IMR-90 (cell line): ENCODE measurements around the gene IGSF3. TPM values are rescaled to one million over a fixed set of nuclear protein-coding genes. Genes with fewer than 3 reads are reported as not detected.
"Not testable (repeated sequence)": the region's sequence is repeated elsewhere in the genome, so short reads cannot be mapped to it uniquely, and the experiment has no call there.

Source experiments
- ATAC-seq: fragments of 200-7000 bp; cut with Tn5 transposase; 2 replicates; pipeline ENCODE4 v1.9.1; 2020; ENCODE audit warnings: low read depth, mild to moderate bottlenecking, moderate library complexity
- BruUV-seq: library from RNA; stranded (reverse); fragments of 400-500 nt; replicated peaks from 2 replicates; lab custom pipeline; 2021; lab: Mats Ljungman, UMichigan
- CTCF ChIA-PET: fragments of 300-600 bp; formaldehyde crosslinking; extraction: SDS; loops from one replicate; lab custom pipeline; 2021; ENCODE audit warnings: antibody characterized with exemption; lab: Yijun Ruan, JAX
- POLR2A ChIA-PET: fragments of 300-600 bp; sonication (Branson Sonifier 250); formaldehyde crosslinking; loops from one replicate; lab custom pipeline; 2022; ENCODE audit warnings: antibody characterized with exemption; ENCODE audit not compliant: unreplicated experiment; lab: Charles Lee
- DNase-seq: peaks from one replicate; pipeline ENCODE4 v3.0.0; 2013
- H2AFZ ChIP-seq: replicated peaks from 2 replicates; pipeline ENCODE3; 2013; ENCODE audit warnings: low read length, mild to moderate bottlenecking; ENCODE audit not compliant: poor library complexity
- H2AK5ac ChIP-seq: 2 replicates; pipeline ENCODE4 v1.6.1; 2013; ENCODE audit warnings: low read depth, low read length, inconsistent platforms
- H2AK9ac ChIP-seq: replicated peaks from 2 replicates; pipeline ENCODE3; 2013; ENCODE audit warnings: mild to moderate bottlenecking, low read depth, low read length, moderate library complexity; ENCODE audit not compliant: poor library complexity
- H2BK120ac ChIP-seq: 2 replicates; pipeline ENCODE4 v1.6.1; 2013; ENCODE audit warnings: low read depth, low read length, inconsistent platforms
- H2BK15ac ChIP-seq: 3 replicates; pipeline ENCODE4 v1.6.1; 2013; ENCODE audit warnings: low read depth, low read length, inconsistent platforms
- H2BK20ac ChIP-seq: 2 replicates; pipeline ENCODE4 v1.6.1; 2013; ENCODE audit warnings: low read depth, mild to moderate bottlenecking, inconsistent platforms, low read length, moderate library complexity
- H2BK5ac ChIP-seq: 2 replicates; pipeline ENCODE4 v1.6.1; 2013; ENCODE audit warnings: mild to moderate bottlenecking, low read depth, low read length, inconsistent platforms; ENCODE audit not compliant: poor library complexity, severe bottlenecking
- H3K14ac ChIP-seq: replicated peaks from 2 replicates; pipeline ENCODE4 v1.6.1; 2013; ENCODE audit warnings: low read depth, low read length, inconsistent platforms
- H3K18ac ChIP-seq: 2 replicates; pipeline ENCODE4 v1.6.1; 2013; ENCODE audit warnings: low read depth, low read length, control low read depth
- H3K23ac ChIP-seq: 2 replicates; pipeline ENCODE4 v1.6.1; 2013; ENCODE audit warnings: low read depth, low read length, inconsistent platforms
- H3K27ac ChIP-seq: 2 replicates; pipeline ENCODE4 v1.5.1; 2013; ENCODE audit warnings: mild to moderate bottlenecking, control low read depth, low read length; ENCODE audit not compliant: insufficient read depth
- H3K27me3 ChIP-seq: 2 replicates; pipeline ENCODE4 v1.6.1; 2013; ENCODE audit warnings: low read length; ENCODE audit not compliant: control insufficient read depth, insufficient read depth
- H3K36me3 ChIP-seq: 2 replicates; pipeline ENCODE4 v1.6.1; 2013; ENCODE audit warnings: low read length, mixed read lengths; ENCODE audit not compliant: control insufficient read depth, insufficient read depth
- H3K4ac ChIP-seq: 2 replicates; pipeline ENCODE4 v1.6.1; 2013; ENCODE audit warnings: low read depth, low read length, inconsistent platforms
- H3K4me1 ChIP-seq: 2 replicates; pipeline ENCODE4 v1.6.1; 2013; ENCODE audit warnings: low read length, mixed read lengths; ENCODE audit not compliant: control insufficient read depth, insufficient read depth
- H3K4me2 ChIP-seq: 2 replicates; pipeline ENCODE4 v1.6.1; 2013; ENCODE audit warnings: low read depth, mild to moderate bottlenecking, control low read depth, low read length, moderate library complexity
- H3K4me3 ChIP-seq: 2 replicates; pipeline ENCODE4 v1.5.1; 2013; ENCODE audit warnings: low read depth, mild to moderate bottlenecking, control low read depth, low read length, moderate library complexity; ENCODE audit not compliant: insufficient read depth
- H3K56ac ChIP-seq: 2 replicates; pipeline ENCODE4 v1.6.1; 2013; ENCODE audit warnings: low read length, inconsistent platforms; ENCODE audit not compliant: insufficient read depth; ENCODE audit errors: extremely low read depth
- H3K79me1 ChIP-seq, 2 experiments: 2 replicates each; pipeline ENCODE4 v1.6.1; 2013; ENCODE audit warnings: low read length in 2 of 2, inconsistent platforms in 1 of 2, low read depth in 1 of 2
- H3K9ac ChIP-seq: 2 replicates; pipeline ENCODE4 v1.6.1; 2013; ENCODE audit warnings: low read depth, low read length, control low read depth
- H3K9me1 ChIP-seq: 2 replicates; pipeline ENCODE4 v1.6.1; 2013; ENCODE audit warnings: low read length, inconsistent platforms; ENCODE audit not compliant: insufficient read depth
- H3K9me3 ChIP-seq: 2 replicates; pipeline ENCODE4 v1.6.1; 2013; ENCODE audit warnings: low read length; ENCODE audit not compliant: control insufficient read depth, insufficient read depth
- H4K20me1 ChIP-seq: 2 replicates; pipeline ENCODE4 v1.6.1; 2013; ENCODE audit warnings: low read length, inconsistent platforms; ENCODE audit not compliant: insufficient read depth
- H4K5ac ChIP-seq: 2 replicates; pipeline ENCODE4 v1.6.1; 2013; ENCODE audit warnings: mild to moderate bottlenecking, low read depth, low read length, control low read depth
- H4K8ac ChIP-seq, 2 experiments: 2 replicates each; pipeline ENCODE4 v1.6.1; 2013; ENCODE audit warnings: low read depth in 2 of 2, low read length in 2 of 2, control low read depth in 1 of 2, inconsistent platforms in 1 of 2
- H4K91ac ChIP-seq: 2 replicates; pipeline ENCODE4 v1.6.1; 2013; ENCODE audit warnings: low read depth, low read length, inconsistent platforms; ENCODE audit not compliant: insufficient read depth
- WGBS, 2 experiments: methylation state at CpG; one replicate each; pipeline versions ENCODE4 v1.1.5 to v1.1.7; 2013; ENCODE audit warnings: missing lambda C conversion rate in 2 of 2; ENCODE audit not compliant: insufficient read length in 1 of 2; ENCODE audit errors: extremely low coverage in 2 of 2; 5-methylcytosine and 5-hydroxymethylcytosine counted together
- dilution Hi-C: fragments of 300-500 bp; cut with HindIII; formaldehyde crosslinking; loops from one replicate; pipeline ENCODE4 v1.14.3; 2018; ENCODE audit warnings: low sequenced_read_pairs; ENCODE audit not compliant: unreplicated experiment
- in situ Hi-C: fragments of 300-500 bp; cut with MboI; formaldehyde crosslinking; loops from 3 replicates; pipeline ENCODE4 v1.14.3; 2019; ENCODE audit warnings: low sequenced_read_pairs, inconsistent platforms, mixed read lengths
- intact Hi-C: fragments of 100-400 bp; cut with micrococcal nuclease; formaldehyde crosslinking; loops from 2 replicates; pipeline ENCODE4 v1.10.0; 2022
- polyA plus RNA-seq, 3 experiments: library from polyadenylated mRNA; depleted of rRNA; stranded (reverse); fragments of >200 nt; gene quantifications; 2 replicates each; pipeline ENCODE4 v1.2.3, GENCODE V29; 2012; ENCODE audit warnings: low replicate concordance in 1 of 3
- total RNA-seq: library from RNA; depleted of rRNA; stranded (reverse); fragments of >200 nt; gene quantifications from 2 replicates; pipeline ENCODE4 v1.2.3, GENCODE V29; 2012

The IGSF3 gene
- total and polyA plus RNA-seq, 2 of the 4 experiments (the other 2 are of a cell fraction) = under 0.01 to 0.02 TPM

GRCh38 chr1:116622496-116622895, 45.0 kb downstream of the IGSF3 start:
- BruUV-seq, H3K36me3 ChIP-seq, H3K9ac ChIP-seq, H2BK5ac ChIP-seq, ATAC-seq, H4K8ac ChIP-seq, H3K4ac ChIP-seq, POLR2A ChIA-PET, H3K9me3 ChIP-seq, H3K27me3 ChIP-seq, H3K14ac ChIP-seq, intact Hi-C loops, dilution Hi-C loops, H3K18ac ChIP-seq, H4K20me1 ChIP-seq, H4K5ac ChIP-seq, DNase-seq, H3K56ac ChIP-seq, H3K9me1 ChIP-seq, H4K91ac ChIP-seq, H2AK5ac ChIP-seq, H2AK9ac ChIP-seq, H2BK120ac ChIP-seq, in situ Hi-C loops, H3K27ac ChIP-seq, H2BK20ac ChIP-seq, H2AFZ ChIP-seq, H3K79me1 ChIP-seq, CTCF ChIA-PET, H3K23ac ChIP-seq, H3K4me3 ChIP-seq, H3K4me2 ChIP-seq, H3K4me1 ChIP-seq, H2BK15ac ChIP-seq: not testable (repeated sequence)
- no CpG with 5 or more reads among the region's 2 CpGs for WGBS, 2 experiments

- H2AFZ ChIP-seq, H3K4me1 ChIP-seq, ATAC-seq, H3K9ac ChIP-seq, H2BK120ac ChIP-seq, H4K8ac ChIP-seq, intact Hi-C loops, BruUV-seq, H2BK15ac ChIP-seq, in situ Hi-C loops, CTCF ChIA-PET, H4K5ac ChIP-seq, H2BK20ac ChIP-seq, POLR2A ChIA-PET, H2AK9ac ChIP-seq, H3K18ac ChIP-seq, DNase-seq, H3K36me3 ChIP-seq, H3K79me1 ChIP-seq, dilution Hi-C loops, H4K91ac ChIP-seq, H3K9me3 ChIP-seq, H3K4me3 ChIP-seq, H3K27me3 ChIP-seq, H3K4ac ChIP-seq, H4K20me1 ChIP-seq, H3K14ac ChIP-seq, H2AK5ac ChIP-seq, H3K56ac ChIP-seq, H3K4me2 ChIP-seq, H2BK5ac ChIP-seq, H3K27ac ChIP-seq, H3K23ac ChIP-seq, H3K9me1 ChIP-seq: not testable (repeated sequence)
- WGBS, 2 experiments = no CpG with 5 or more reads among the region's 2 CpGs
Observed at GRCh38 chr1:116621756-116622155, 45.8 kb downstream of the IGSF3 start.
